Hepatocyte (in vitro differentiated cells): ENCODE measurements around the gene CD9. TPM values are rescaled to one million over a fixed set of nuclear protein-coding genes. Genes with fewer than 3 reads are reported as not detected.

ENCODE experiments used
- DNase-seq: peaks from one replicate; pipeline ENCODE4 v3.0.0-alpha.2; 2016; ENCODE audit warnings: low spot score
- H2AFZ ChIP-seq: fragments of 200-600 bp; sonication (generic); 2 replicates; pipeline ENCODE4 v1.6.0; 2016; ENCODE audit warnings: antibody characterized with exemption, mild to moderate bottlenecking
- H3K27ac ChIP-seq: fragments of 200-600 bp; sonication (generic); 2 replicates; pipeline ENCODE4 v1.5.1; 2016; ENCODE audit warnings: mild to moderate bottlenecking
- H3K27me3 ChIP-seq: fragments of 200-600 bp; sonication (generic); 2 replicates; pipeline ENCODE4 v1.6.1; 2016
- H3K36me3 ChIP-seq: fragments of 200-600 bp; sonication (generic); replicated peaks from 2 replicates; pipeline ENCODE4 v1.5.1; 2016; ENCODE audit warnings: low read depth; ENCODE audit not compliant: insufficient read depth
- H3K4me1 ChIP-seq: fragments of 200-600 bp; sonication (generic); 2 replicates; pipeline ENCODE4 v1.5.1; 2016; ENCODE audit warnings: mild to moderate bottlenecking, moderate library complexity; ENCODE audit not compliant: insufficient read depth
- H3K4me2 ChIP-seq: fragments of 200-600 bp; sonication (generic); 2 replicates; pipeline ENCODE4 v1.6.0; 2016
- H3K4me3 ChIP-seq: fragments of 200-600 bp; sonication (generic); 2 replicates; pipeline ENCODE4 v1.5.1; 2016; ENCODE audit warnings: mild to moderate bottlenecking
- H3K79me2 ChIP-seq: fragments of 200-600 bp; sonication (generic); 2 replicates; pipeline ENCODE4 v1.6.0; 2017; ENCODE audit warnings: mild to moderate bottlenecking
- H3K9me2 ChIP-seq: fragments of 200-600 bp; sonication (generic); replicated peaks from 2 replicates; pipeline ENCODE4 v1.6.0; 2017; ENCODE audit warnings: mild to moderate bottlenecking; ENCODE audit not compliant: insufficient read depth
- H3K9me3 ChIP-seq: fragments of 200-600 bp; sonication (generic); 2 replicates; pipeline ENCODE4 v1.5.1; 2016; ENCODE audit warnings: low read depth, mild to moderate bottlenecking
- H4K20me1 ChIP-seq: fragments of 200-600 bp; sonication (generic); 2 replicates; pipeline ENCODE4 v1.6.0; 2016; ENCODE audit warnings: mild to moderate bottlenecking; ENCODE audit not compliant: insufficient read depth, poor library complexity, severe bottlenecking
- EZH2 ChIP-seq: fragments of 200-600 bp; sonication (generic); IDR thresholded peaks from 2 replicates; pipeline ENCODE4 v1.6.1; 2016; ENCODE audit warnings: antibody characterized with exemption, mild to moderate bottlenecking, borderline replicate concordance
- EZH2phosphoT487 ChIP-seq: fragments of 200-600 bp; sonication (generic); IDR thresholded peaks from one replicate; pipeline ENCODE4 v1.6.1; 2018; ENCODE audit warnings: antibody characterized with exemption, mild to moderate bottlenecking, low read depth, moderate library complexity; ENCODE audit not compliant: unreplicated experiment, severe bottlenecking
- WGBS: methylation state at CpG from one replicate; pipeline ENCODE4 v1.1.6; 2016; ENCODE audit warnings: low lambda C conversion rate; ENCODE audit errors: missing lambda C conversion rate; 5-methylcytosine and 5-hydroxymethylcytosine counted together
- polyA plus RNA-seq: library from polyadenylated mRNA; unstranded; fragments of >200 nt; fragmentation: Nextera tagmentation; extraction: Ambion mirVana; gene quantifications from 2 replicates; pipeline ENCODE4 v1.2.1, GENCODE V29; 2016
- total RNA-seq: library from RNA; depleted of rRNA; stranded (reverse); fragments of >200 nt; gene quantifications from 2 replicates; pipeline ENCODE4 v1.2.3, GENCODE V29; 2014
- TF ChIP-seq, protein P1 (sequence below): fragments of 200-600 bp; sonication (generic); IDR thresholded peaks from 2 replicates; pipeline ENCODE4 v1.5.1; 2016; ENCODE audit warnings: antibody characterized with exemption, mild to moderate bottlenecking; ENCODE audit not compliant: poor library complexity

CD9 gene
- total and polyA plus RNA-seq, 2 experiments from 2014 or later, result 117 to 188 TPM

DNA sequence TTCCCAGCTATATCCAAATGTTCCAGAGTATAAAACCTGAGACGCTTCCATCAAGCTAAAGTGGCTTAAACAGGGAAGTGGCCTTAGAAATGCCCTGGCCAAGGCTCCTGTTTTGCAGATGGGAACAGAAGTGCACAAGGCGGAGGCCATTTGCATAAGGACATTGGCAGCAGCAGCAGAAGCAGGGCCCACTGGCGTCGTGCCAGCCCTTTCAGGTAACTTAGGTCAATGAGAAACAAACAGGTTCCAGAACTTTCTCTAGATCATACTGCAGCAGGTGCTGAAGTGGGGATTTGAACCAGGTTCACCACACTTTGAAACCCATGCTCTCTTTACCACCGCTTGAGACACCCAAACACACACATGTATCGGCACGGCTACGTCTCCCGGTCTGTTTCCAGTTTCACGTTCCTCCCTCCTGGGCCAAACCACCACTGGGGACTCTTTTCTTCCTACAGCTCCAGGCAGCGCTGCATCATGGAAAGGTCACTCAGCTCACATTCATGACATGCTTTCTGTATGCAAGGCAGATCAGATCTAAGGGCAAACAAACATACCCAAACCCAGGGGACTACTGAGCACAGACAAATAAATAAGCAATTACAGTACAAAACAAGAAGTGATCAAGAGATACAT is 64.3 kb downstream of the CD9 start:
- no peaks in the 10 kb centered on the region for H3K27me3 ChIP-seq
- H3K4me2 ChIP-seq, result no peak overlapping the region
- no peaks in the 10 kb centered on the region for H3K36me3 ChIP-seq
- no peak overlapping the region for H3K4me3 ChIP-seq
- H4K20me1 ChIP-seq, result no peaks in the 10 kb centered on the region
- no peaks in the 10 kb centered on the region for H3K4me1 ChIP-seq
- TF ChIP-seq, protein P1, sequence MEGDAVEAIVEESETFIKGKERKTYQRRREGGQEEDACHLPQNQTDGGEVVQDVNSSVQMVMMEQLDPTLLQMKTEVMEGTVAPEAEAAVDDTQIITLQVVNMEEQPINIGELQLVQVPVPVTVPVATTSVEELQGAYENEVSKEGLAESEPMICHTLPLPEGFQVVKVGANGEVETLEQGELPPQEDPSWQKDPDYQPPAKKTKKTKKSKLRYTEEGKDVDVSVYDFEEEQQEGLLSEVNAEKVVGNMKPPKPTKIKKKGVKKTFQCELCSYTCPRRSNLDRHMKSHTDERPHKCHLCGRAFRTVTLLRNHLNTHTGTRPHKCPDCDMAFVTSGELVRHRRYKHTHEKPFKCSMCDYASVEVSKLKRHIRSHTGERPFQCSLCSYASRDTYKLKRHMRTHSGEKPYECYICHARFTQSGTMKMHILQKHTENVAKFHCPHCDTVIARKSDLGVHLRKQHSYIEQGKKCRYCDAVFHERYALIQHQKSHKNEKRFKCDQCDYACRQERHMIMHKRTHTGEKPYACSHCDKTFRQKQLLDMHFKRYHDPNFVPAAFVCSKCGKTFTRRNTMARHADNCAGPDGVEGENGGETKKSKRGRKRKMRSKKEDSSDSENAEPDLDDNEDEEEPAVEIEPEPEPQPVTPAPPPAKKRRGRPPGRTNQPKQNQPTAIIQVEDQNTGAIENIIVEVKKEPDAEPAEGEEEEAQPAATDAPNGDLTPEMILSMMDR, result no peak
- TF ChIP-seq EZH2phosphoT487 (no peak), EZH2 (no peak)
- no peak for DNase-seq
- H3K79me2 ChIP-seq, result no peaks in the 10 kb centered on the region
- H3K27ac ChIP-seq, result no peak overlapping the region
- H3K9me3 ChIP-seq, result no peaks in the 10 kb centered on the region
- H2AFZ ChIP-seq, result no peak overlapping the region
- 80% methylated on average over 11 of the region's 11 CpGs for WGBS
- H3K9me2 ChIP-seq, result no peaks in the 10 kb centered on the region

DNA sequence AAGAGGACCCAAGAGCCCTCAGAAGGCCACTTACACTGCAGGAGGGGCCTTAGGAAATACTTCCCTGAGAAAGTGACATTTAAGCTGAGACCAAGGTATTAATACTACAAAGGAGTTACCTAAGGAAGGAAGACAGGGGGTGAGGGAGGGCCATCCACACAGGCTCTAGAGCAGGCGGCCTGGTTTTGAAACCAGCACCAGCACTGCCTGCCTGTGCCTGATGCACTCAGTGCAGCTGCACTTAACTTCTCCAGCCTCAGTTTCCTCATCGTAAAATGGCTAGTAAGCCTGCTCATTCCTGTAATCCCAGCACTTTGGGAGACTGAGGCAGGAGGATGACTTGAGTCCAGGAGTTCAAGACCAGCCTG is 64.8 kb downstream of the CD9 start:
- Histone ChIP-seq H3K79me2 (no peaks in the 10 kb centered on the region), H3K4me2 (no peak overlapping the region), H3K36me3 (no peaks in the 10 kb centered on the region), H4K20me1 (no peaks in the 10 kb centered on the region), H3K9me2 (no peaks in the 10 kb centered on the region), H3K9me3 (no peaks in the 10 kb centered on the region), H3K4me1 (no peaks in the 10 kb centered on the region), H3K4me3 (no peak overlapping the region), H3K27me3 (no peaks in the 10 kb centered on the region), H2AFZ (no peak overlapping the region), H3K27ac (no peak overlapping the region)
- 97% methylated on average over 2 of the region's 2 CpGs for WGBS
- no peak for DNase-seq
- TF ChIP-seq, protein P1, result no peak
- TF ChIP-seq EZH2, result no peak
- no peak for TF ChIP-seq EZH2phosphoT487

DNA sequence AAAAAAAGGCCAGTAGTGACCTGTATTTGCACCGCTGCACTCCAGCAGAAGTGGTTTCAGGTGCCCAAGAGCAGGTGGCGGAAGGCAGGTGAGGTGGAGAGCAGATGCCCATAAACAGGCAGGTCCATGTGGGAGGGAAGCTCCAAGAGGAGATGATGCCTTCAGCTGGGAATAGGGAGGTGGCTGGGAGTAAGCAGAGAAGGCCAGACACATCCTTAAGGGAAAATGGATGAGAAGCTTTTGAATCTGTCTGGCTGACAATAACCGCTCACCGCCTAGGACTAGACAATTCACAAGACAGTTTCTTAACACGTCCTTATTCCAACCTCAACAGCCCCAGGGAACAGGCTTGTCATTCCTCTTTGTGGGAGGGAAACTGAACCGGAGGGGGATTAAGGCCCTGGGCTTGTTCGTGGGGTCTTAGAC is 66.4 kb downstream of the CD9 start:
- Histone ChIP-seq H3K36me3 (no peaks in the 10 kb centered on the region), H3K4me3 (no peak overlapping the region), H3K79me2 (no peaks in the 10 kb centered on the region), H3K9me3 (no peaks in the 10 kb centered on the region), H3K4me1 (no peaks in the 10 kb centered on the region), H3K27ac (no peak overlapping the region), H3K4me2 (no peak overlapping the region), H3K9me2 (no peaks in the 10 kb centered on the region), H2AFZ (no peak overlapping the region), H3K27me3 (no peaks in the 10 kb centered on the region), H4K20me1 (no peaks in the 10 kb centered on the region)
- TF ChIP-seq, protein P1, result no peak
- TF ChIP-seq EZH2, result no peak
- no peak for TF ChIP-seq EZH2phosphoT487
- no peak for DNase-seq
- WGBS, result 77% methylated on average over 7 of the region's 7 CpGs
